IMR-90 (cell line): ENCODE results near the gene MAP6. TPM values are rescaled to one million over a fixed set of nuclear protein-coding genes. Genes with fewer than 3 reads are reported as not detected.

Experiments
- ATAC-seq: fragments of 200-7000 bp; cut with Tn5 transposase; 2 replicates; pipeline ENCODE4 v1.9.1; 2020; ENCODE audit warnings: low read depth, mild to moderate bottlenecking, moderate library complexity
- BruUV-seq: library from RNA; stranded (reverse); fragments of 400-500 nt; replicated peaks from 2 replicates; lab custom pipeline; 2021; lab: Mats Ljungman, UMichigan
- CTCF ChIA-PET: fragments of 300-600 bp; formaldehyde crosslinking; extraction: SDS; loops from one replicate; lab custom pipeline; 2021; ENCODE audit warnings: antibody characterized with exemption; lab: Yijun Ruan, JAX
- POLR2A ChIA-PET: fragments of 300-600 bp; sonication (Branson Sonifier 250); formaldehyde crosslinking; loops from one replicate; lab custom pipeline; 2022; ENCODE audit warnings: antibody characterized with exemption; ENCODE audit not compliant: unreplicated experiment; lab: Charles Lee
- DNase-seq: peaks from one replicate; pipeline ENCODE4 v3.0.0; 2013
- H2AFZ ChIP-seq: replicated peaks from 2 replicates; pipeline ENCODE3; 2013; ENCODE audit warnings: low read length, mild to moderate bottlenecking; ENCODE audit not compliant: poor library complexity
- H2AK5ac ChIP-seq: 2 replicates; pipeline ENCODE4 v1.6.1; 2013; ENCODE audit warnings: low read depth, low read length, inconsistent platforms
- H2AK9ac ChIP-seq: replicated peaks from 2 replicates; pipeline ENCODE3; 2013; ENCODE audit warnings: mild to moderate bottlenecking, low read depth, low read length, moderate library complexity; ENCODE audit not compliant: poor library complexity
- H2BK120ac ChIP-seq: 2 replicates; pipeline ENCODE4 v1.6.1; 2013; ENCODE audit warnings: low read depth, low read length, inconsistent platforms
- H2BK15ac ChIP-seq: 3 replicates; pipeline ENCODE4 v1.6.1; 2013; ENCODE audit warnings: low read depth, low read length, inconsistent platforms
- H2BK20ac ChIP-seq: 2 replicates; pipeline ENCODE4 v1.6.1; 2013; ENCODE audit warnings: low read depth, mild to moderate bottlenecking, inconsistent platforms, low read length, moderate library complexity
- H2BK5ac ChIP-seq: 2 replicates; pipeline ENCODE4 v1.6.1; 2013; ENCODE audit warnings: mild to moderate bottlenecking, low read depth, low read length, inconsistent platforms; ENCODE audit not compliant: poor library complexity, severe bottlenecking
- H3K14ac ChIP-seq: replicated peaks from 2 replicates; pipeline ENCODE4 v1.6.1; 2013; ENCODE audit warnings: low read depth, low read length, inconsistent platforms
- H3K18ac ChIP-seq: 2 replicates; pipeline ENCODE4 v1.6.1; 2013; ENCODE audit warnings: low read depth, low read length, control low read depth
- H3K23ac ChIP-seq: 2 replicates; pipeline ENCODE4 v1.6.1; 2013; ENCODE audit warnings: low read depth, low read length, inconsistent platforms
- H3K27ac ChIP-seq: 2 replicates; pipeline ENCODE4 v1.5.1; 2013; ENCODE audit warnings: mild to moderate bottlenecking, control low read depth, low read length; ENCODE audit not compliant: insufficient read depth
- H3K27me3 ChIP-seq: 2 replicates; pipeline ENCODE4 v1.6.1; 2013; ENCODE audit warnings: low read length; ENCODE audit not compliant: control insufficient read depth, insufficient read depth
- H3K36me3 ChIP-seq: 2 replicates; pipeline ENCODE4 v1.6.1; 2013; ENCODE audit warnings: low read length, mixed read lengths; ENCODE audit not compliant: control insufficient read depth, insufficient read depth
- H3K4ac ChIP-seq: 2 replicates; pipeline ENCODE4 v1.6.1; 2013; ENCODE audit warnings: low read depth, low read length, inconsistent platforms
- H3K4me1 ChIP-seq: 2 replicates; pipeline ENCODE4 v1.6.1; 2013; ENCODE audit warnings: low read length, mixed read lengths; ENCODE audit not compliant: control insufficient read depth, insufficient read depth
- H3K4me2 ChIP-seq: 2 replicates; pipeline ENCODE4 v1.6.1; 2013; ENCODE audit warnings: low read depth, mild to moderate bottlenecking, control low read depth, low read length, moderate library complexity
- H3K4me3 ChIP-seq: 2 replicates; pipeline ENCODE4 v1.5.1; 2013; ENCODE audit warnings: low read depth, mild to moderate bottlenecking, control low read depth, low read length, moderate library complexity; ENCODE audit not compliant: insufficient read depth
- H3K56ac ChIP-seq: 2 replicates; pipeline ENCODE4 v1.6.1; 2013; ENCODE audit warnings: low read length, inconsistent platforms; ENCODE audit not compliant: insufficient read depth; ENCODE audit errors: extremely low read depth
- H3K79me1 ChIP-seq, 2 experiments: 2 replicates each; pipeline ENCODE4 v1.6.1; 2013; ENCODE audit warnings: low read length in 2 of 2, inconsistent platforms in 1 of 2, low read depth in 1 of 2
- H3K9ac ChIP-seq: 2 replicates; pipeline ENCODE4 v1.6.1; 2013; ENCODE audit warnings: low read depth, low read length, control low read depth
- H3K9me1 ChIP-seq: 2 replicates; pipeline ENCODE4 v1.6.1; 2013; ENCODE audit warnings: low read length, inconsistent platforms; ENCODE audit not compliant: insufficient read depth
- H3K9me3 ChIP-seq: 2 replicates; pipeline ENCODE4 v1.6.1; 2013; ENCODE audit warnings: low read length; ENCODE audit not compliant: control insufficient read depth, insufficient read depth
- H4K20me1 ChIP-seq: 2 replicates; pipeline ENCODE4 v1.6.1; 2013; ENCODE audit warnings: low read length, inconsistent platforms; ENCODE audit not compliant: insufficient read depth
- H4K5ac ChIP-seq: 2 replicates; pipeline ENCODE4 v1.6.1; 2013; ENCODE audit warnings: mild to moderate bottlenecking, low read depth, low read length, control low read depth
- H4K8ac ChIP-seq, 2 experiments: 2 replicates each; pipeline ENCODE4 v1.6.1; 2013; ENCODE audit warnings: low read depth in 2 of 2, low read length in 2 of 2, control low read depth in 1 of 2, inconsistent platforms in 1 of 2
- H4K91ac ChIP-seq: 2 replicates; pipeline ENCODE4 v1.6.1; 2013; ENCODE audit warnings: low read depth, low read length, inconsistent platforms; ENCODE audit not compliant: insufficient read depth
- MAZ ChIP-seq: IDR thresholded peaks from 2 replicates; pipeline ENCODE4 v1.6.1; 2012; ENCODE audit warnings: low read depth, mild to moderate bottlenecking, low read length, improper control_type of control experiment, moderate library complexity, borderline replicate concordance
- MXI1 ChIP-seq: IDR thresholded peaks from 2 replicates; pipeline ENCODE4 v1.6.1; 2012; ENCODE audit warnings: low read depth, mild to moderate bottlenecking, low read length, moderate library complexity, borderline replicate concordance
- POLR2A ChIP-seq: IDR thresholded peaks from 2 replicates; pipeline ENCODE4 v1.6.1; 2012; ENCODE audit warnings: mild to moderate bottlenecking, low read depth, low read length
- WGBS, 2 experiments: methylation state at CpG; one replicate each; pipeline versions ENCODE4 v1.1.5 to v1.1.7; 2013; ENCODE audit warnings: missing lambda C conversion rate in 2 of 2; ENCODE audit not compliant: insufficient read length in 1 of 2; ENCODE audit errors: extremely low coverage in 2 of 2; 5-methylcytosine and 5-hydroxymethylcytosine counted together
- dilution Hi-C: fragments of 300-500 bp; cut with HindIII; formaldehyde crosslinking; loops from one replicate; pipeline ENCODE4 v1.14.3; 2018; ENCODE audit warnings: low sequenced_read_pairs; ENCODE audit not compliant: unreplicated experiment
- in situ Hi-C: fragments of 300-500 bp; cut with MboI; formaldehyde crosslinking; loops from 3 replicates; pipeline ENCODE4 v1.14.3; 2019; ENCODE audit warnings: low sequenced_read_pairs, inconsistent platforms, mixed read lengths
- intact Hi-C: fragments of 100-400 bp; cut with micrococcal nuclease; formaldehyde crosslinking; loops from 2 replicates; pipeline ENCODE4 v1.10.0; 2022
- polyA plus RNA-seq, 3 experiments: library from polyadenylated mRNA; depleted of rRNA; stranded (reverse); fragments of >200 nt; gene quantifications; 2 replicates each; pipeline ENCODE4 v1.2.3, GENCODE V29; 2012; ENCODE audit warnings: low replicate concordance in 1 of 3
- total RNA-seq: library from RNA; depleted of rRNA; stranded (reverse); fragments of >200 nt; gene quantifications from 2 replicates; pipeline ENCODE4 v1.2.3, GENCODE V29; 2012

Gene MAP6
- total and polyA plus RNA-seq, 2 of the 4 experiments (the other 2 are of a cell fraction): 3.0 to 3.4 TPM

- H3K4me1 ChIP-seq: peaks cover 47% of the 10 kb centered on the region
- H2AK9ac ChIP-seq: peak within 1 kb of the TSS; percentile 97
- ATAC-seq (peak; percentile 30), DNase-seq (peak; percentile 84)
- H3K9me3 ChIP-seq: no peaks in the 10 kb centered on the region
- ChIA-PET CTCF (interaction anchor here (0.7 to 0.9 kb wide), 2 partner anchors 8 to 13 kb away, joined by 3 read pairs; no protein-coding TSS in a partner anchor), POLR2A (interaction anchor here (0.5 to 2.3 kb wide), 5 partner anchors 9 to 766 kb away, joined by 3 to 18 read pairs (median 5); no protein-coding TSS in a partner anchor)
- H3K36me3 ChIP-seq: peaks cover 27% of the 10 kb centered on the region
- 0% methylated on average over 27 of the region's 51 CpGs; no CpG with 5 or more reads in 1 of the 2 experiments for WGBS, 2 experiments
- peak within 1 kb of the TSS; percentile 85 for H2BK20ac ChIP-seq
- peak within 1 kb of the TSS; percentile 61 for H3K4me3 ChIP-seq
- peak within 1 kb of the TSS; percentile 96 for H3K27ac ChIP-seq
- peak within 1 kb of the TSS; percentile 91 for H3K18ac ChIP-seq
- peak within 1 kb of the TSS; percentile 93 for H3K4me2 ChIP-seq
- H4K20me1 ChIP-seq: peaks cover 50% of the 10 kb centered on the region
- dilution Hi-C loops: no loop called here
- TF ChIP-seq POLR2A (peak; percentile 94), MAZ (peak; percentile 76; the same call in 1 of the 2 replicates), MXI1 (no peak)
- H2BK5ac ChIP-seq: peak within 1 kb of the TSS; percentile 76
- H2BK120ac ChIP-seq: peak within 1 kb of the TSS; percentile 92
- intact Hi-C loops: loop anchor here (2.0 kb wide), 1 partner anchor 35 kb away; no protein-coding TSS in a partner anchor
- H3K56ac ChIP-seq: peak within 1 kb of the TSS; percentile 98
- peak within 1 kb of the TSS; percentile 99 for H3K4ac ChIP-seq
- H4K5ac ChIP-seq: peak within 1 kb of the TSS; percentile 79
- H3K79me1 ChIP-seq: peaks cover 4 to 57% of the 10 kb centered on the region in 2 experiments; a peak in 3 of 4 replicates
- peak within 1 kb of the TSS; percentile 92 for H3K14ac ChIP-seq
- peak within 1 kb of the TSS; percentile 87 for H2AFZ ChIP-seq
- no TSS peak for BruUV-seq
- no peaks in the 10 kb centered on the region for H3K27me3 ChIP-seq
- H3K9me1 ChIP-seq: peaks cover 21% of the 10 kb centered on the region
- H2BK15ac ChIP-seq: peak within 1 kb of the TSS; percentile 53; the same call in 2 of the 3 replicates
- peak within 1 kb of the TSS; percentile 94 to 96 for H4K8ac ChIP-seq
- H3K23ac ChIP-seq: peak within 1 kb of the TSS; percentile 95
- peak within 1 kb of the TSS; percentile 95 for H3K9ac ChIP-seq
- in situ Hi-C loops: no loop called here
- H4K91ac ChIP-seq: peak within 1 kb of the TSS; percentile 91
- H2AK5ac ChIP-seq: peak within 1 kb of the TSS; percentile 88
Measured at GRCh38 chr11:75562048-75562835, 106.6 kb downstream of the MAP6 start, which contains the start of gene SERPINH1. Gene SERPINH1 (plus strand): TSS chr11:75562253. CDS start chr11:75566350, 4,097 bp downstream.
